ENCODE measurements around the gene HHIPL1.
"Not testable (repeated sequence)": the region's sequence is repeated elsewhere in the genome, so short reads cannot be mapped to it uniquely, and the experiment has no call there.

The HHIPL1 gene

DNA sequence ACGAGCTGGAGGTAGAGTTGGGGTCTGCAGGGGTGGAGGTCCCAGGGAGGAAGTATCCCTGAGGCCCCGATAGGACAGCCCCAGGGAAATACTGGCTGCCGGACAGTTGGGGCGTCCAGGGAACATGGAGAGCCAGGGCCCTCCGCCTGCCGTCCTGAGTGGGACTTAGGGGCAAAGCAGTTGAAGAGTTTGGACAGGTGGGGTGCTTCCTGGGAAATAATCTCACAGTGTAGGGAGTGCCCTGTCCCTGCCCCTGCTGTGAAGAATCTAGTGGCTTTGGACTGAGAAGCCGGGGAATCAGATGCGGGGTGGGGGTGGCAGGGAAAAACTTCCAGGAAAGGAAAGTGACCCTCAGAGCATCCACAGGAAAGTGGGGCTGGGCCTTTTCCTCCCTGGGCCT lies 9.8 kb upstream of the HHIPL1 start:
- no peak for DNase-seq (ENCODE audit: low spot score)

DNA sequence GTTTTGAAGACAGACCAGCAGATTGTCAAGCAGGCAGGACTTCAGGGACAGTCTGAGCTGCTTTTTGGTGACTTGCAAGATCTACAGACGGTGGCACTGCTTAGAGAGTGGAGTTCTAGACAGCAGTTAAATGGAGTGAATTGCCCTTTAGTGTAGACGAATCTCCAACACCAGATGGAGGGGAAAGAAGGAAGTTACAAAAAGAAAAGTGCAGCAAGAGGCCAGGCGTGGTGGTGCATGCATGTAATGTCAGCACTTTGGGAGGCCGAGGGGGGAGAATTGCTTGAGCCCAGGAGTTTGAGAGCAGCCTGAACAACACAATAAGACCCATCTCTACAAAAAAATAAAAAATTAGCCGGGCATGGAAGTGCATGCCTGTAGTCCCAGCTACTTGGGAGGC lies 8.4 kb upstream of the HHIPL1 start:
- no peak for DNase-seq (ENCODE audit: low spot score)

DNA sequence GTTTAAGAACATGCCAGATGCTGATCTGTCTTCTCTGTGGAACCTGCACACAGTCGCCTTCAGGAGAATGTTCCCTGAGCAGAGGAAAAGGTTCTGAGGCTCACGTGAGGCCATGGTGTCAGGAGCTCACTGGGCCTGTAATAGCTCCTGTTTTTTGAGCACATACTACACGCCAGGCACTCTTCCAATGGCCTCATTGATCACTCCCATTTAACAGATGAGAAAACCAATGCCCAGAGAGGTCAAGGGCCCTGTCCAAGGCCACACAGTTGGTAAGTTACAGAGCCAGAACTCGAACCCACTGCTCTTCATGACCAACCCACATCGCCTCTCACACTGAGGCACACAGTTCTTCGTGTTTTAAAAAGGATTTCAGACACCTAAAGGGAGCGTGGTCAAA lies 7.3 kb upstream of the HHIPL1 start:
- DNase-seq (ENCODE audit: low spot score): no peak

DNA sequence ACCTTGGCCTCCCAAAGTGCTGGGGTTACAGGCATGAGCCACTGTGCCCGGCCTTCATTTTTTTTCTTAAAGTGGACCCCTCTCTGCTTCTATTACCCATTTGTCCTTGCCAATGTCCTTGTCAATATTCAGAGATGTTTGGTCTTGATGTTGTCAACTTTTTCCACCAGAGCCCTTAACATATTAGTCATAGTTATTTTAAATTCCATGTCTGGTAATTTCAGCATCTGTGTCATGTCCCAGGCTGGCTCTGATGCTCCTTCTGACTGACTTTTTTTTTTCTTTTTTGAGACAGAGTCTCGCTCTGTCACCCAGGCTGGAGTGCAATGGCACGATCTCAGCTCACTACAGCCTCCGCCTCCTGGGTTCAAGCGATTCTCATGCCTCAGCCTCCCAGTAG lies 2.2 kb upstream of the HHIPL1 start:
- DNase-seq (ENCODE audit: low spot score): not testable (repeated sequence)

DNA sequence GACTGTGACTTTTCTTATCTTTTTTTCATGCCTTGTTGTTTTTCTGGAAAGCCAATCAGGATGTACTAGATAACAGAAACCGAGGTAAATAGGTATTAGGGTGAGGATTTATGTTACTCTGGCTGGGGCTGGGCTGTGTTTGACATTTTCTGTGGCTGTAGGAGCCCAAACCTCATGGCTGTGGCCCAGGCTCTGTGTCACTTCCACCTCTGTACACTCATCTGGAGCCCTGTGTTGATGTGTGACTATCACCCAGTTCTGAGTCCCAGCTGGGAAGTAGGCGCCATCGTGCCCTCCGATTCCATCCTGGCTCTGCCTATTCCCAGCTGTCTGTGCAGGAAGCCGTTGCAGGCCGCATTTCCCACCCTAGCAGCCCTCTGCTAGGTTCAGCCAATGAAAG lies 1.6 kb upstream of the HHIPL1 start:
- no peak for DNase-seq (ENCODE audit: low spot score)

DNA sequence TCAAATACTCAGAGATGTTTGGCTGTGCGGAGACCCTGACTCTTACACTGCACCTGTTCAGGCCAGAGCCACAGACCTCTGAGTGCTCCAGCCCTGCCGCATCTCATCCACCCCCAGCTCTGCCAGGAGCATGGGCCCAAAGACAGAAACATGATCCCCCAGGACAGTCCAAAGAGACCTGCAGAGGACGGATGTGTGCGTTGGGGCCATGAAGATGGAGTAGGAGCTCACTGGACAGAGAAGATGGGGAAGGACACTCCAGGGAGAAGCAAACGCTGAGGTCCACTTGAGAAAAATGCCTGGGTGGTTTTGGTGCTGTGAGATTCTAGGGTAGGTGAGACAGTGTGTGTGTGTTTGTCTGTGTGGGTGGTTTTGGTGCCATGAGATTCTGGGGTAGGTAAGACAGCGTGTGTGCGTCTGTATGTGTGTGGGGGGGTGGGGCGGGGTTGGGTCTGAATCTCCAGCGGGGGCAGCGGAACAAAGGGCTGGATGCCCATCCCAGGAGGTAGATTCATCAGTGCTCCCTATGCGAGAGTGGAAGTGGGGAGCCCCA lies 818 bp upstream of the HHIPL1 start:
- DNase-seq (ENCODE audit: low spot score): no peak

DNA sequence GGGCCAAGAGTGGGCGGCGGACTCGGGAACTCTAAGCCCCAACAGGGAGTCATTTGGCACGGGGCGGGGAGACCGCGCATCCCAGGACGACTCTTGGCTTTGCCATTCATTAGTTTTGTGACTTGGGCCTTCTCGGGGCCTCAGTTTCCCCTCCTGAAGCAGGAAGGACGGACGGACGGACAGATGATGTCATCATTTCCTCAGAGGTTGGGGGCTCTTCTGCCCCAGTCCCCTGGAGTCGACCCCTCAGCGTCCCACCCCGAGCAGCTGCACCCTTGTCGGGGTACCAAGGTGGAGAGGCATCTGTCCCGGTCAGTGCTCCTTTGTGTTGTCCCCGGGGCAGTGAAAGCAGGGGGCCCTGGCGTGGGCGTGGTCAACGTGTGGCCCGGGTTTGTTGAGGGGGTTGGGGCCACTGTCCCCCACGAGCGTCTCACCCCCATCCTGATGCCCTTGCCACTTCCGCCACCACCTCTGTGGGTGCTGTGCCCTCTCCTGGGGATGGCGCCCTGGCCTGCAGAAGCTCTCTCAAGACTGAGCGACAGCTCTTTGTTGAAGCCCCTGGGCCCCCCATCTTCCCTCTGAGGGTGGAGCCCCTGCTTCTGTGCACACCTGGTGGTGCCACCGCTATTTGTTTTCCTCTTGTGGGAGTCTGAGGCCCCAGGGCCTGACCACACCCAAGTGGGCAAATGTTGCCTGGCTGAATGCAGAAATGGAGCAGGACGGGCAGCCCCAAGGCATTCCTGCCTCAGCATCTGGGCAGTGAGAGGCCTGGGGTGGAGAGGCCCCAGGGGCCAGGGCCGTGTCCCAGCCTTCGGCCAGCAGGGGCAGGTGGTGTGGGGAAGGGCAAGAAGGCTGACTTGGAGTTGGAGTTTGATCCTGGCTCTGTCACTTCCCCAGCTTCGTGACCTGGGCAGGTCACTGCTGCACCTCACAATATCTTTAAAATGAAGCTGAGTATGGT lies 896 bp downstream of the HHIPL1 start:
- DNase-seq (ENCODE audit: low spot score): no peak

DNA sequence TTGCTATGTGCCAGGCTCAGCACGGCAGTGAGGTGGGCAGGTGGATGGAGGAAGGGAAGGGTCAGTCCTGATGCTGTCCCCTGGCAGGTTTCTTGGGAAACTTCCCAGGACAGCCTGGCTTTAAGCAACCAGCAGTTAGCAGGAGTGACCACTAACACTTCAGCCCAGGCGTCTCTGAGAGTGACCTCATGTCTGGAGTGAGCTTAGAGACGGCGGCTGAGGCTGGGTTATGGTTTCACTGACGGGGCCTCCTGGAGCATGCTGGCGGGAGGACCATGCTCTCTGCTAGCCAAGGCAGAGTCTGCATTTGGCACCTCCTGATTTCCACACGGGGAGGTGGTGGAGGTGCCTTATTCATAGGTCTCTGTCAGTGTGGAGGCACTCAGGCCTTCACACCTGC lies 2.5 kb downstream of the HHIPL1 start:
- DNase-seq (ENCODE audit: low spot score): no peak

DNA sequence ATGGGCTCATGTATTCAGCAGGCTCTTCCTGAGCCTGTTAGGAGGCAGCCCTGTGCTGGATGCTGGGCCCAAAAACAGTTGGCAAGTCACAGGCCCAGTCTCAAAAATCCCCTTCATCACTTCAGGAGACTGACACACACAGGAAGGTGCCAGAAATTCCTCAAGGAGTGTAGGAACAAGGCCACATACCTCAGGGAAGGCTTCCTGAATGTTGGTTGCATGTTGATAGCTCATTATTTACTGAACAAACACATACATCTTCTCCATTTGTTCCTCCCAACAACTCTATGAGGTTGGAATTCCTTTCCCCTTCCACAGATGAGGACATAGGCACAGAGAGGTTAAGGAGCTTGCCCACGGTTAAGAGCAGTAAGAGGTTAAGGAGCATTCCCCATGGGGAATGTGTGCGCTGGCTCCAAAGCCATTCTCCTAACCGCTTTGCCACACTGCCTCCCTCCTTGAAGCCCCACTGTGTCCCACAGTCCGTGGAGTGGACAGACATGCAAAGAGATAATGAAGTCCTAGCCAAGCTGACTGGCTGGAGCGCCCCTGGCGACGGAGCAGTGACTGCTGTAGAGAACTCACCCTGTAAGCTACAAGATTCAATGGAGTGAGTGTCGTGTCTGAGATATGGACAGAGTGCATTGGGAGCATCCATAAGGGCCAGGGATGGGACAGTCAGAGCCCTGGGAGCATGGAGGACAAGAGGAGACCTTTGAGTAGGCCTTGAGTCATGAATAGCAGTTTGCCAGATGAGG lies 3.3 kb downstream of the HHIPL1 start:
- no peak for DNase-seq (ENCODE audit: low spot score)

DNA sequence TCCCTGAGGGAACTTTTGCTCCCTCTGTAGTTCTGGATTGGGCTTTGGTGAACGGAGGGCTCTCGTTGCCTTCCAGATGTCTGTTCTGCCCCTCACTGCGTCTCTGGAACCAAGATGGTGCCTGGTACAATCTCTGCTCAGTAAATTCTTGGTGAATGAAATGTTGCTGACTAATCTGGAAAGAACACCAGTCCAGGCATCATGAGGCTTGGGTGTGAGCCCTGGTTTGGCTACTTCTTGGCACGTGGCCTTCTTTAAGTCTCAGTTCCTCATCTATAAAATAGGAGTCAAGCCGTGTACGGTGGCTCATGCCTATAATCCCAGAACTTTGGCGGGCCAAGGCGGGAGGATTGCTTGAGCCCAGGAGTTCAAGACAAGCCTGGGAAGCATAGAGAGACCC lies 4.3 kb downstream of the HHIPL1 start:
- DNase-seq (ENCODE audit: low spot score): no peak

DNA sequence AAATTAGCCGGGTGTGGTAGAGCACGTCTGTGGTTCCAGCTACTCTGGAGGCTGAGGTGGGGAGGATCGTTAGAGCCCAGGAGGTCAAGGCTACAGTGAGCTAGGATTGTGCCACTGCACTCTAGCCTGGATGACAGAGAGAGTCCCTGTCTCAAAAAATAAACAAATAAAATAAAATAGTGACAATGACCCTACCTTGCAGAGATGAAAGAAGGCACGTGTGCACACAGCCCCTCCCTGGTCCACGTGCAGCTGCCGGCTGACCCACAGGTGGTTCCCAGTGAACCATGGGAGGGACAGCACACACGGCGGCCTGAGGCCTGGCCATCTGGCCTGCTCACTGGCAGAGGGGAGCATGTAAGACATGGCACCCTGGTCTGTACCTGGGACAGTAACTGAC lies 4.7 kb downstream of the HHIPL1 start:
- DNase-seq (ENCODE audit: low spot score): no peak

DNA sequence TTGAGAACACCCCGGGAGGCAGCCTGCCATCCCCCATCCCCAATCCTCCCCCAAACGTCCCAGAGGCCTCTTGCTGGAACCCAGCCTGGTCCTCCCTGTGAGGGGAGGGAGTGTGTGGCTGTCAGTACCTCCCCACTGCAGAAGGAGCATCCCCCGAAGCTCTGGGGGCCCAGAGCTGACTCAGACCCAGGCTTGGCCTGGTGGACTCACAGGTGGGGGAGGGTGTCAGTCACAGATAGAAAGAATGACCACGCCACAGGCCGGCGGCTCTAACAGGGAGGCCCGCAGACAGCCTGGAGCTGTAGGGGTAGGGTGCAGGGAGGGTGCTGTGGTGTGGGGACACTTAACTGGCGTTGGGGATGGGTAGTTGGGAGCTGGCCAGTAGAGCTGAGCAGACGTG lies 5.3 kb downstream of the HHIPL1 start:
- no peak for DNase-seq (ENCODE audit: low spot score)

DNA sequence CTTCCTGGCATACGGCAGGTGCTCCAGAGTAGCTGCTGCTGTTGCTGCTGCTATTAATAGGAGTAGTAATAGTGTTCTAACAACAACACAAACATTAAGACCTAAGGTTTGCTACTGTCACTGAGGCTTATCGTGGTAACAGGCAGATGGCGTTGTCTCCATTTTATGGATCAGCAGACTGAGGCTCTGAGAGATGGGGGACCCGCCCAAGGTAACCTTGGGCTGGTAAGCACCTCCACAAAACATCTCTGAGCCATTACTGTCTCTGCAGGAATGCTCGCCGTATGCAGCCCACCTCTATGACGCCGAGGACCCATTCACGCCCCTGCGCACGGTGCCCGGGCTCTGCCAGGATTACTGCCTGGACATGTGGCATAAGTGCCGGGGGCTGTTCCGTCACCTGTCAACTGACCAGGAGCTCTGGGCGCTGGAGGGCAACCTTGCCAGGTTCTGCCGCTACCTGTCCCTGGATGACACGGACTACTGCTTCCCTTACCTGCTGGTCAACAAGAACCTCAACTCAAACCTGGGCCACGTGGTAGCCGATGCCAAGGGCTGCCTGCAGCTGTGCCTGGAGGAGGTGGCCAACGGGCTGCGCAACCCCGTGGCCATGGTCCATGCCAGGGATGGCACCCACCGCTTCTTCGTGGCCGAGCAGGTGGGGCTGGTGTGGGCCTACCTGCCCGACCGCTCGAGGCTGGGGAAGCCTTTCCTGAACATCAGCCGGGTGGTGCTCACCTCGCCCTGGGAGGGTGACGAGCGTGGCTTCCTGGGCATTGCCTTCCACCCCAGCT lies 7.2 kb downstream of the HHIPL1 start:
- DNase-seq (ENCODE audit: low spot score): no peak

DNA sequence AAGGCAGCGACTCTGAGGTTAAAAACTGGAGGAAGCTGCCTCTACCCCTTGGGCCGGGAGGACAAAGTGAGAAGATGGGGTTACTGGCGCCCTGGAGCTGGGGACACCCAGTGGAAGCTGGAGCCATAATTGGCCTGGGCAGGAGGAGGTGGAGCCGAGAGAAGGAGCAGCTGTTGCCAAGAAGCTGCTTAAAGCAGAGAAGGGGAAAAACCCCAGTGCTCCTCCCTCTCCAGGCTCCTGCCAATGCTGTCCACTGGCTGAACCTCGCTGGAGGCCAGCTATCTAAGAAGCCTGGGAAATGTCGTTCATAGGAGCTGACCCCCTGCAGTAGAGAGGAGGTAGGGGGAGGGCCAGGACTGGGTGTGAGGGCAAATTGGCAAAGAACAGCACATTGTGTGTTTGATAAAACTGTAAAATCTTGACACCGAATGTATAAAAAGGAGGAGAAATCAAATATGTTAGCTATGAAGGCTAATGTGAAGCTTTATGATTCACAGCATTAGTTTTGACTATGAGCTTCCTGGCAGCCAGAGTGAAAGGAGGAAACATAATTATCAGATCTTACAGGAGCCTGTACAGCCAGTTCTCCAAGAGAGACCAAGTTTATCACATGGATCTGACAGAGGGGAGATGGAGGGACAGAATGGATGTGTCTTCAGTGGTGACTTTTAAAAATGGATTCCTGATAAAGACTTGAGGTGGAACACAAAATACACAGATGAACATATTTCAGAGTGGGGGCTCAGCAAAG lies 9.5 kb downstream of the HHIPL1 start:
- DNase-seq (ENCODE audit: low spot score): no peak

DNA sequence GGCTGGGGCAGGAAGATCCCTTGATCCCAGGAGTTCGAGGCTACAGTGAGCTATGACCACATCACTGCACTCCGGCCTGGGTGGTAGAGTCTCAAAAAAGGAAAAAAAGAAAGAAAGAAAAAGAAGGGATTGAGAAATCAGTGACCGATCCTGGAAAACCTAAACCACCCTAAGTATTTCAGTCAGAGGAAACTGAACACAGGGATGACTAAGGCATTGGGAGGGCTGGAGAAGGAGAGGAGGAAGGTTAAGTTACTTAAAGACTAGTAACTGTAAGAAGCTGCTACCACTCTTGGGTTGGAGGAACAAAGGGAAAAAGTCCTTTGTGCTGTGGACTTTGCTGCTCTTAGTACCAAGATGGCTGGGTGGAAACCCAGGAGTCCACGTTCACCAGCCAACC lies 10.6 kb downstream of the HHIPL1 start:
- DNase-seq (ENCODE audit: low spot score): no peak

DNA sequence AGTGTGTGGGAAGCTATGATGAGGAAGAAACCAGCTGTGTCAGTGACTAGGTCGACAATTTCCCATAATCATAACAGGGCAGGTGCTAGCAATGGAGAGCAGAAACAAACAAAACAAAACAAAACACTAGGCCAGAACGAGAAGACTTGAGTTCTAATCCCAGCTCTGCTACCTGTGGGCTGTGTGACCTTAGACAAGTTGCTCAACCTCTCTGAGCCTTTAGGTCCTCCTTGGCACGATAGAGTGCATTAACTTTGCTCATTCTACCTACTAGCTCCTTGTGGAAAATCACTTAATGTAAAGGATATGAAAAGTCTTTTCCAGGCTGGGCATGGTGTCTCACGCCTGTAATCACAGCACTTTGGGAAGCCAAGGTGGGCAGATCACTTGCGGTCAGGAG lies 11.2 kb downstream of the HHIPL1 start:
- DNase-seq (ENCODE audit: low spot score): no peak

DNA sequence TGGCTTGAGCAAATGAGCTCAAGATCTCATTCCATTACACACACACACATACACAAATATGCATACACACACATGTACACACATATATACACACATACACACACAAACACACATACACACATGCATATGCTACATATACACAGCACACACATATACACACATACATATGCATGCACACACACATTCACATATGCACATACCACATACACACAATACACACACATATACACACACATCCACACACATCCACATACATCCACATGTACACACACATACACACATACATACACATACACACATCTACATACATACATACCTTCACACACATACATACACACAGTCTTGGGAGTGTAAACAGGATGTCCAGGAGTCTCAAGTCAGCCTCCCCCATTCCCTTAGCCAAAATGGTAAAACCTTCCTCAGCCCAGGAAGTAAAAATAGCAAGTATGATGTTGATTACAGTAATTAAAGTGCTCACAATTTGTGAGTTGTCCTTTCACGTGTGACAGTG lies 12.8 kb downstream of the HHIPL1 start:
- no peak for DNase-seq (ENCODE audit: low spot score)

DNA sequence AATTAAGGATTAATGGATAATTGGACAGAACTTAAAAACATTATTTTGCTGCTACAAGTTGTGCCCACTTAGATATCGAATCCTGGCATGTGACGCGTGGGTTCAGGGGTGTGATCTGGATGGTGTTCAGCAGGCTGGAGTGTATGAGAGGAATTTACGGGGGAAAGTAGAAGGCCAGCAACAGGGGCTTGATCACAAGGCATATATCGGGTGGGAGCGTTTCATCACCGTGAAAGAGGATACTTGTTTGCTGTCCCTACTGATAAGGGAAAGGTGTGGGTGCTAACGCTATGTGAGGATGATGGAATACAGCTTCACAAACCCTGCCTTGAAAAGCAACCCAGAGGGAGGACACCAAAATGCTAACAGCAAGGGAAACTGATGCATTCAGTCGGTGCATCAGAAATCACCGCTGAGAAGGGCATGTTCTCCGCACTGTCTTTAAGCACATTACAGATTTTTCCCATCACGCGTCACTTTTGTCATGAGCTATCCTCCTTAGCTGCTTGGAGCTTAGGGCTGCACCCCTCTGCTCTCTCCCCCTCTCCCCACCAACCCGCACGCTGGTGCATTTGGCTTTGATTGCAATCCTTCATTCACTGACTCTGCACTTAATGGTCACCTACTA lies 13.4 kb downstream of the HHIPL1 start:
- no peak for DNase-seq (ENCODE audit: low spot score)

DNA sequence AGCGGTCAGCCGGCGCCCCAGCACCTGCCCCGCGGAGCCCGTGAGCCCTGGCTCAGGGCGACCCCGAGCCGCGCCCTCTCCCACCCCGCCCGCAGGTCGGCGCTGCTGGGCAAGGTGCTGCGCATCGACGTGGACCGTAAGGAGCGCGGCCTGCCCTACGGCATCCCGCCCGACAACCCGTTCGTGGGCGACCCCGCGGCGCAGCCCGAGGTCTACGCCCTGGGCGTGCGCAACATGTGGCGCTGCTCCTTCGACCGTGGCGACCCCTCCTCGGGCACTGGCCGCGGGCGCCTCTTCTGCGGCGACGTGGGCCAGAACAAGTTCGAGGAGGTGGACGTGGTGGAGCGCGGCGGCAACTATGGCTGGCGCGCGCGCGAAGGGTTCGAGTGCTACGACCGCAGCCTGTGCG lies 14.4 kb downstream of the HHIPL1 start:
- DNase-seq (ENCODE audit: low spot score): no peak

DNA sequence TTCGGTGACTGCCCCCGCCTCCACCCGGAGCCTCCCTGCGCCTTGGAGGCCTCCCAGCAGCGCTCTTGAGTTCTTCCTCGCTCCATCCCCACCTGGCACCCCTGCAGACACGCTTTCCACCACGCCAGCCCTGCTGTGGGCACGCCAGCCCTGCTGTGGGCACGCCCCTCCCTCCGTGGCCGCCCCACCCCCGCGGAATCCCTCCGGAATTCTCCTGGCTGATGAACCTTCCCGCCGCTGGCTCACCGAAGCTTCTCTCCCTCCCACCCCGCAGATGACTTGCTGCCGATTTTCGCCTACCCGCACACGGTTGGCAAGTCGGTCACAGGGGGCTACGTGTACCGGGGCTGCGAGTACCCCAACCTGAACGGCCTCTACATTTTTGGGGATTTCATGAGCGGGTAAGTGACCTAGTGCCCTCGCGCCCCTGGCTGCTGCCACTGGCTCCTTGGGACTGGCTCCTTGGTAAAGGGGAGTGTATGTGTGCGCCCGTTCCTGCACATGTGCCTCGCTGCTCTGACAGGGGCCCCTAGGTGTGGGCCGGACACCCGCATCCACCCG lies 15.2 kb downstream of the HHIPL1 start:
- no peak for DNase-seq (ENCODE audit: low spot score)
